ENCODE data around the gene GTF2H2C. TPM values are rescaled to one million over a fixed set of nuclear protein-coding genes. Genes with fewer than 3 reads are reported as not detected.
A peak's percentile ranks its signal among the peaks of the same experiment; 100 is the strongest.
"Not testable (repeated sequence)": the region's sequence is repeated elsewhere in the genome, so short reads cannot be mapped to it uniquely, and the experiment has no call there.

The GTF2H2C gene
- total RNA-seq = 10 to 100 TPM; 22.4 to 35.1 (median 28.8) TPM

- H3K9me3 ChIP-seq; intact Hi-C loops (cut with DNase I; ENCODE audit: low total_unique reads); H3K27me3 ChIP-seq; H3K4me1 ChIP-seq; H3K36me3 ChIP-seq: not testable (repeated sequence)
- Histone ChIP-seq H3K4me3 (peak within 1 kb of the TSS; percentile 37 to 68 (median 48)), H3K27ac (peak within 1 kb of the TSS; percentile 67 to 77)
- peak in 1 of 3 donors; percentile 8 for TF ChIP-seq CTCF (IDR thresholded peaks at IDR 0.05)
- peak; percentile 72 to 73 for DNase-seq (ENCODE audit: low spot score in 2 of 2)
Measured at GRCh38 chr5:69559908-69560330, at the start of gene GTF2H2C. GTF2H2C (plus strand) TSS chr5:69560191; CDS start chr5:69565133, 4,942 bp downstream.

- DNase-seq (ENCODE audit: low spot score in 2 of 2) = no peak
- H3K4me3 ChIP-seq = no peak overlapping the region
- H3K27me3 ChIP-seq = no peaks in the 10 kb centered on the region
- no peaks in the 10 kb centered on the region for H3K36me3 ChIP-seq
- intact Hi-C loops (cut with DNase I; ENCODE audit: low total_unique reads) = no loop called here
- no peaks in the 10 kb centered on the region for H3K9me3 ChIP-seq
- H3K4me1 ChIP-seq = no peaks in the 10 kb centered on the region
- TF ChIP-seq CTCF (IDR thresholded peaks at IDR 0.05) (no peak), POLR2A (IDR thresholded peaks at IDR 0.05) (no peak), POLR2AphosphoS5 (IDR thresholded peaks at IDR 0.05) (no peak)
- no peak overlapping the region for H3K27ac ChIP-seq
Measured at GRCh38 chr5:69510694-69511093, 49.3 kb upstream of the GTF2H2C start.

- DNase-seq (ENCODE audit: low spot score in 2 of 2) = no peak
- no peak for TF ChIP-seq POLR2AphosphoS5 (IDR thresholded peaks at IDR 0.05)
- no peak for TF ChIP-seq CTCF (IDR thresholded peaks at IDR 0.05)
- no peak for TF ChIP-seq POLR2A (IDR thresholded peaks at IDR 0.05)
- no peaks in the 10 kb centered on the region for H3K27me3 ChIP-seq
- no peak overlapping the region for H3K27ac ChIP-seq
- H3K36me3 ChIP-seq = no peaks in the 10 kb centered on the region
- H3K9me3 ChIP-seq = no peaks in the 10 kb centered on the region
- no peak overlapping the region for H3K4me3 ChIP-seq
- intact Hi-C loops (cut with DNase I; ENCODE audit: low total_unique reads) = no loop called here
- H3K4me1 ChIP-seq = no peaks in the 10 kb centered on the region
Measured at GRCh38 chr5:69512740-69513260, 47.2 kb upstream of the GTF2H2C start.

- H3K9me3 ChIP-seq; H3K4me1 ChIP-seq; DNase-seq (ENCODE audit: low spot score in 2 of 2); H3K27me3 ChIP-seq; H3K27ac ChIP-seq; H3K4me3 ChIP-seq; intact Hi-C loops (cut with DNase I; ENCODE audit: low total_unique reads); H3K36me3 ChIP-seq: not testable (repeated sequence)
Measured at GRCh38 chr5:69515570-69515969, 44.4 kb upstream of the GTF2H2C start.

- DNase-seq (ENCODE audit: low spot score in 2 of 2) = no peak
- H3K27me3 ChIP-seq = no peaks in the 10 kb centered on the region
- intact Hi-C loops (cut with DNase I; ENCODE audit: low total_unique reads) = no loop called here
- H3K4me3 ChIP-seq = no peak overlapping the region
- no peaks in the 10 kb centered on the region for H3K4me1 ChIP-seq
- H3K27ac ChIP-seq = peak overlapping the region in 1 of 2 donors; percentile 83
- H3K9me3 ChIP-seq = no peaks in the 10 kb centered on the region
- TF ChIP-seq POLR2A (IDR thresholded peaks at IDR 0.05) (no peak), CTCF (IDR thresholded peaks at IDR 0.05) (no peak), POLR2AphosphoS5 (IDR thresholded peaks at IDR 0.05) (no peak)
- H3K36me3 ChIP-seq = no peaks in the 10 kb centered on the region
Measured at GRCh38 chr5:69516769-69517168, 43.2 kb upstream of the GTF2H2C start.

- no peak for TF ChIP-seq CTCF (IDR thresholded peaks at IDR 0.05)
- TF ChIP-seq POLR2AphosphoS5 (IDR thresholded peaks at IDR 0.05) = peak in 1 of 3 donors; percentile 20
- Histone ChIP-seq H3K27me3 (no peaks in the 10 kb centered on the region), H3K9me3 (no peaks in the 10 kb centered on the region), H3K36me3 (no peaks in the 10 kb centered on the region), H3K4me1 (no peaks in the 10 kb centered on the region), H3K4me3 (no peak overlapping the region), H3K27ac (peak overlapping the region; percentile 53 to 83)
- intact Hi-C loops (cut with DNase I; ENCODE audit: low total_unique reads) = no loop called here
- no peak for DNase-seq (ENCODE audit: low spot score in 2 of 2)
Measured at GRCh38 chr5:69517763-69518212, 42.2 kb upstream of the GTF2H2C start.

All from breast epithelium (tissue), 4 donors.